PFSK-1 (cell line): ENCODE results near the gene SLC38A11.

Experiments
- FOXP2 ChIP-seq: optimal IDR thresholded peaks from 2 replicates; pipeline ENCODE3; 2011; ENCODE audit warnings: borderline replicate concordance, control low read depth, inconsistent platforms; ENCODE audit not compliant: insufficient read depth; ENCODE audit errors: extremely low read length, extremely low read depth
- POLR2AphosphoS5 ChIP-seq: IDR thresholded peaks from 2 replicates; pipeline ENCODE4 v1.6.1; 2012; ENCODE audit warnings: low read depth, mild to moderate bottlenecking, control low read depth, low read length, moderate library complexity
- SIN3A ChIP-seq: IDR thresholded peaks from 2 replicates; pipeline ENCODE4 v1.6.1; 2012; ENCODE audit warnings: mild to moderate bottlenecking, low read length, moderate library complexity, borderline replicate concordance; ENCODE audit not compliant: insufficient read depth
- TAF1 ChIP-seq: IDR thresholded peaks from 2 replicates; pipeline ENCODE4 v1.6.1; 2012; ENCODE audit warnings: low read length, control low read depth, borderline replicate concordance; ENCODE audit not compliant: insufficient read depth
- TF ChIP-seq, protein P1 (sequence below), 2 experiments: IDR thresholded peaks; 2 replicates each; pipeline versions ENCODE4 v1.6.1 to v1.8.0; 2011 to 2012; ENCODE audit warnings: low read depth in 2 of 2, low read length in 2 of 2, control low read depth in 1 of 2, inconsistent platforms in 1 of 2, mild to moderate bottlenecking in 1 of 2, moderate library complexity in 1 of 2; ENCODE audit not compliant: insufficient read depth in 1 of 2

SLC38A11 gene

DNA sequence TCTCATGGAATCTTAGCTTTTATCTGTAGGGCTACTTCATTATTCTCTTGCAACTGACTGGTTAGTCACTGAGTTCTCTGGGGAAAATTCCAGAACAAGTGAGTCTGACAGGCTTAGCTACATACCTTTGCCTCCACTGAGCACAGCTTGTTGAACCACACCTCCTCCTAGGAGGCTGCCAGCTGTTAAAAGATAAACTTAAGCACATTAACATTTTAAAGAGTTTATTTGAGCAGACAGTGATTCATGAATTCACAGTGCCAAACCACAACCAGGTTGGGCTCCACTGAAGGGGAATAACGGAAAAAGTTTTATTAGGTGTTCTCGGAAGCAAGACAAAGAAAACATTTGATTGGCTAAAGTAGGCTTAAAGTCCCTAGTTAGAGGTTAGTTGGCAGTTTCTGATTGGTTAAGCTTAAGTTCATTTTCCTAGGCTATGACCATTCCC, 12.5 kb upstream of the SLC38A11 start:
- TF ChIP-seq, protein P1, sequence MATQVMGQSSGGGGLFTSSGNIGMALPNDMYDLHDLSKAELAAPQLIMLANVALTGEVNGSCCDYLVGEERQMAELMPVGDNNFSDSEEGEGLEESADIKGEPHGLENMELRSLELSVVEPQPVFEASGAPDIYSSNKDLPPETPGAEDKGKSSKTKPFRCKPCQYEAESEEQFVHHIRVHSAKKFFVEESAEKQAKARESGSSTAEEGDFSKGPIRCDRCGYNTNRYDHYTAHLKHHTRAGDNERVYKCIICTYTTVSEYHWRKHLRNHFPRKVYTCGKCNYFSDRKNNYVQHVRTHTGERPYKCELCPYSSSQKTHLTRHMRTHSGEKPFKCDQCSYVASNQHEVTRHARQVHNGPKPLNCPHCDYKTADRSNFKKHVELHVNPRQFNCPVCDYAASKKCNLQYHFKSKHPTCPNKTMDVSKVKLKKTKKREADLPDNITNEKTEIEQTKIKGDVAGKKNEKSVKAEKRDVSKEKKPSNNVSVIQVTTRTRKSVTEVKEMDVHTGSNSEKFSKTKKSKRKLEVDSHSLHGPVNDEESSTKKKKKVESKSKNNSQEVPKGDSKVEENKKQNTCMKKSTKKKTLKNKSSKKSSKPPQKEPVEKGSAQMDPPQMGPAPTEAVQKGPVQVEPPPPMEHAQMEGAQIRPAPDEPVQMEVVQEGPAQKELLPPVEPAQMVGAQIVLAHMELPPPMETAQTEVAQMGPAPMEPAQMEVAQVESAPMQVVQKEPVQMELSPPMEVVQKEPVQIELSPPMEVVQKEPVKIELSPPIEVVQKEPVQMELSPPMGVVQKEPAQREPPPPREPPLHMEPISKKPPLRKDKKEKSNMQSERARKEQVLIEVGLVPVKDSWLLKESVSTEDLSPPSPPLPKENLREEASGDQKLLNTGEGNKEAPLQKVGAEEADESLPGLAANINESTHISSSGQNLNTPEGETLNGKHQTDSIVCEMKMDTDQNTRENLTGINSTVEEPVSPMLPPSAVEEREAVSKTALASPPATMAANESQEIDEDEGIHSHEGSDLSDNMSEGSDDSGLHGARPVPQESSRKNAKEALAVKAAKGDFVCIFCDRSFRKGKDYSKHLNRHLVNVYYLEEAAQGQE (IDR thresholded peaks at IDR 0.05; ENCODE audit: insufficient read depth in 1 of 2, low read depth in 2 of 2, low read length in 2 of 2), result no peak
- TF ChIP-seq POLR2AphosphoS5 (no peak), TAF1 (no peak), FOXP2 (no peak), SIN3A (no peak)

- TF ChIP-seq FOXP2 (no peak), SIN3A (no peak), TAF1 (no peak), POLR2AphosphoS5 (no peak)
- TF ChIP-seq, protein P1 (IDR thresholded peaks at IDR 0.05; ENCODE audit: insufficient read depth in 1 of 2, low read depth in 2 of 2, low read length in 2 of 2), result no peak
Measured at GRCh38 chr2:164967361-164967760, 12.0 kb upstream of the SLC38A11 start.

GRCh38 chr2:164964700-164965099, 9.4 kb upstream of the SLC38A11 start:
- no peak for TF ChIP-seq POLR2AphosphoS5
- TF ChIP-seq SIN3A, result no peak
- TF ChIP-seq, protein P1 (IDR thresholded peaks at IDR 0.05; ENCODE audit: insufficient read depth in 1 of 2, low read depth in 2 of 2, low read length in 2 of 2), result no peak
- TF ChIP-seq TAF1, result no peak
- no peak for TF ChIP-seq FOXP2

DNA sequence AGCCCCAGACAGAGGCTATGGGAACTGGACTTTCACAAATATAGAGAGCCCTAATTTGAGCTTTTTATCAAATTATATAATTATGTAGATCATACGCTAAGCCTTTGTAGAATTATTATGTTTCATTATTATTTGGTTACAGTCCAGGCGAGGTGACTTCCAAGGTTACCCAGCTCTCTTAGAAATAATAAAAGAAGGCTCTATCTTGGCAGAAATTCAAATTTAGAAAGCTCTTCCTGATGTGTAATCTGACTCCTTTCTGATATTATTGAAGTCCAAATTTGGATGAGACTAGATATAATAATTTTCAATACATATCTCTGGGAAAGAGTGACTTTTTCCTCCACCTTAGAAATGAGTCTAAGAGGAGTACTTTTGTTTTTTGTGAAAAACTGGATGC, 4.8 kb upstream of the SLC38A11 start:
- TF ChIP-seq SIN3A (no peak), POLR2AphosphoS5 (no peak), TAF1 (no peak), FOXP2 (no peak)
- TF ChIP-seq, protein P1 (IDR thresholded peaks at IDR 0.05; ENCODE audit: insufficient read depth in 1 of 2, low read depth in 2 of 2, low read length in 2 of 2), result no peak

DNA sequence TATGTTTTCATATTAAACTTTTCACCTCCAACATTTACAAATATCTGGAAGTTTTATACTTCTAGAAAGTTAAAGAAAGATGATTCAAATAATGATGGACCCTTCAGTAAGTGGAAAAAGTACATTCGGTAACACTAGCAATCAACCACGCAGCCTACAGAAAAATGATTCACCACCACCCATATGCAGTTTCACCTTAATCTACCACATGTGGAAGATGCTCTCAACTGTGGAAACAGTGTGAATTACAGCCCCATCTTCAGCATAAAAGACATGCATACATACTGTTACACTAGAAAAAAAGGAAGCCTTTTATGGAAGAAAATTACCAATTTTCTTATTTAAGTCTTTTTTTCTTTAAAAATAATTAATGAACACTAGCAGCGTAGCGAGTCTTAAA, 1.1 kb downstream of the SLC38A11 start:
- TF ChIP-seq POLR2AphosphoS5, result no peak
- no peak for TF ChIP-seq FOXP2
- TF ChIP-seq SIN3A, result no peak
- TF ChIP-seq, protein P1 (IDR thresholded peaks at IDR 0.05; ENCODE audit: insufficient read depth in 1 of 2, low read depth in 2 of 2, low read length in 2 of 2), result no peak
- TF ChIP-seq TAF1, result no peak
